Nucleus accumbens (tissue), 56 donors: ENCODE measurements around the gene MYH14.
"Not testable (repeated sequence)": the region's sequence is repeated elsewhere in the genome, so short reads cannot be mapped to it uniquely, and the experiment has no call there.

Experiments
- DNase-seq, 56 donors: peaks; one replicate each; lab custom pipeline; 2025; lab: John Stamatoyannopoulos, UW

MYH14 gene

DNA sequence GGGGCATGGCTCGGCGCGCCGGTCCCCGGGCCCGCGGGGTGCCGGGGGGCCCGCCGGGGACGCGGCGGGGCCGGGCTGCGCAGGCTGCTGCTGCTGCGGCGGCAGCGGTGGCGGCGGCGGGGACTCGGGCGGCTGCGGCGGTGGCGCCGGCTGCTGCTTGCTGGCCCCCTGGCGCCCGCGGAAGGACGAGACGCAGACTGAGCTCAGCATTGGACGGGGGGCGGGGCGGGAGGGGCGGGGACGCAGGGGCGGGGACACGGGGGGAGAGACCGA, 125.4 kb downstream of the MYH14 start:
- DNase-seq: no peak

DNA sequence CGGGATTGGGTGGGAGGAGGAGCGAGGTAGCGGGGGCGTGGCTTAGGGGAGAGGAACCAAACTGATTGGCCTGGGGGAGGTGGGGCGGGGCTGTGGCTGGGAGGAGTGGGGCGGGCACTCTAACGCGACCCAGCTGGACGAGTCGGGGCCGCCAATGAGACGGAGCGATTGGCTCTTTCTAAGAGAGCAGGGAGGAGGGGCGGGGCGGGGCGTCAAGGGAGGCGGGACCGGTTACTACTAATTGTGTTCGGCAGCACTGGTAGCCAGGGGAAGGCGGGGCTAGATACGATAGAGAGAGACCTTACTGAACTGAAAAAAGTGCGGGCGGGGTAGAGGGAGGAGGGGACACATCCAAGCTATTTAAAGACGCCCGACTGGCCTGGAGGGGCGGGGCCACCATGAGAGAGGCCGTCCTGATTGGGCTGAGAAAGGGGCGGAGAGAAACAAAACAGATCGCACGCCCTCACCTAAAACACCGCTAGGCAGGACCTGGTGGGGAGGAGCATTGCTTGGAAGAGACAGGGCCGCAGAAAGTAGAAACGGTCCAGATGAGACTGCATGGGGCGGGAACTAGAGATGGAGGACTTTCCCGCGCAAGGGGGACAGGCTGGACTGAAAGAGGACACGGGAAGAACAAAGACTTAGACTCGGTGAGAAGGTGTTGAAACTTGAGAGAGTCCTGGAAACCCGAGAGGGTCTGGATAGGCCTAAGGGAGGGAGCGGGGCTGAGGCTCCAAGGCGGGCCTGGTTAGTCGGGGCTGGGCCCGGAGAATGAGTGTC, 125.9 kb downstream of the MYH14 start, which contains the start of gene KCNC3:
TSS of gene KCNC3 (minus strand) at position 232 of the 780 bp plus-strand sequence. CDS start 295 bp downstream, outside the sequence.
- DNase-seq: peak; percentile 77 to 100 (median 99)

DNA sequence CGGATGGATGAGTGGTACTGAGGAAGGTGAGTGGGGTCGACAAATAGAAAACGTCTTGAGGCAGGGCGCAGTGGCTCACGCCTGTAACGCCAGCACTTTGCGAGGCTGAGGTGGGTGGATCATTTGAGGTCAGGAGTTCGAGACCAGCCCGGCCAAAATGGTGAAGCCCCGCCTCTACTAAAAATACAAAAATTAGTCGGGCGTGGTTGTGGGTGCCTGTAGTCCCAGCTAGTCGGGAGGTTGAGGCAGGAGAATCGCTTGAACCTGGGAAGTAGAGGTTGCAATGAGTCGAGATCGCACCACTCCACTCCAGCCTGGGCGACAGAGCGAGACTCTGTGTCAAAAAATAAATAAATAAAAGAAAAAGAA, 126.5 kb downstream of the MYH14 start:
- peak in 1 of 56 donors; percentile 51 for DNase-seq

DNA sequence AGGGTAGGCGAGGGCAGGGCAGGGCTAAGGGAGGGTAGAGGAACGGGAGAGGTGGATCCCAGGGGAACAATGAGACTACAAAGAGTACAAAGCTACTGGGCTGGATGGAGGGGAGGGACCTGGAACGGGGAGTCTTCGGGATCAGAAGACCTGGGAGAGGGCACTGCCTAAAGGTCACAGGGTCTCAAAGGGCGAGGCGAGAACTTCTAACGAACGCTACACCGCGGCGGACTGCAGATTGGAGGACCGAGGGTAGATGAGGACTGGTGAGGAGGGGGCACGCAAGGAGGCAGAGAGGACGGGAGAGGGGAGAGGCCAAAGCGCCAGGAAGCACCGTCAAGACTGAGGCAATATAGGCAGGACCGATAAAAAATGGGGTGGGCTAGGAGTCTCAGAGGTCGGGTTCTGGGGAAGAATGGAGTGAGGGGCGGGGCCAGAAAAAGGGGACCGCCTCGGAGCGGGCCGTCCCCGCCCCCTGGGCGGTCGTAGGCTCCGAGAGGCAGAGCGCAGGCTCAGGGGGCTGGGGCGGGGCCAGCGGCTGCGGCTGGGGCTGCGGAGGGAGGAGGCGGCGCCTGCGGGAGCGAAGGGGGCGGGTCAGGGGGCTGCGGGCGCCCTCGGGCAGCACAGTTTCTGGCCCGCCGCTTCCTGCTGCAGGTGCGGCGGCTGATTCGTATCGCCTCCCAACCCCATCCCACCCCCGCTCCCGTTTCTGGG, 127.1 kb downstream of the MYH14 start:
- peak in 55 of 56 donors; percentile 28 to 93 (median 81) for DNase-seq

DNA sequence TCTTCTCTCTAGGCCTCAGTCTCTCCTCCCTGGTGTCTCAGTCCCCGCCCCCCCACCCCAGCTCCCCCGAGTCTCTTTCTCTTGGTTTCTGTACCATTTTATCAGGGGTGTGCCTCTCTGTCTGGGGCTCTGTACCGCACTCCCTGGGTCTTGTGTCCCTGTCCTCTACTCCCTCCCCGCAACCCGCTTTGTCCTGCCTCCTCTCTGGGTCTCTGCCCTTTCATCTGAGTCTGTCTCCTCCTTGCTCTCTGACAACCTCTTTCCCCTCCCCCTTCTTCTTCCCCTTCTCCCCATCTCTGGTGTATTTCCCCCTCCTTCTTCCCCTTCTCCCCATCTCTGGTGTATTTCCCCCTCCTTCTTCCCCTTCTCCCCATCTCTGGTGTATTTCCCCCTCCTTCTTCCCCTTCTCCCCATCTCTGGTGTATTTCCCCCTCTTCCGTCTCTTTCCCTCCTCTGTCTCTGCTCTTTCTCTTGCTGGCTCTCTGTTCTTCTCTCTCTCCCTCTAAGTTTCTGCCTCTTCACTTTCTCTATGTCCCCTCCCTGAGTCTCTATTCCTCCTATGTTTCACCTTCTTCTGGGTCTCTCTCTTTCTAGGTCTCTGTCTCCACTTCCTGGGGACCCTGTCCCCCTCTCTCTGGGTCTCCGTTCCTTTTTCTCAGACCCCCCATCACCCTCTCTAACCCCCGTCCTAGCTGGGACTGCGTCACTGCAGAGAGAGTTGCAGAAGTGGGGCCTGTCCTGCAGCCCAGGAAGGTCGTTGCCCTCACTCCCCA, 128.0 kb downstream of the MYH14 start:
- peak in 1 of 56 donors; percentile 53 for DNase-seq

DNA sequence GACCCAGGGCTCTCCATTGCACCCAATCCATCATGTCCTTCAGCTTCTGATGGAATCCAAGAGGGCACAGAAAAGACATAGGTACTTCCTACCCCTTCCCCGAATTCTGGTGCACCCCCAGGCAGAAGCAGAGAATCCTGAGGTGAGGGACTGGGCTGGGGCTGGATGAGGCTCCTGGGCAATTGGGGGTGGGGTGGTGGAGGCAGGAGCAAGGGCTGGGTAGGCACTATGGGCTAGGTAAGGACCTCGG, 128.5 kb downstream of the MYH14 start:
- no peak for DNase-seq

DNA sequence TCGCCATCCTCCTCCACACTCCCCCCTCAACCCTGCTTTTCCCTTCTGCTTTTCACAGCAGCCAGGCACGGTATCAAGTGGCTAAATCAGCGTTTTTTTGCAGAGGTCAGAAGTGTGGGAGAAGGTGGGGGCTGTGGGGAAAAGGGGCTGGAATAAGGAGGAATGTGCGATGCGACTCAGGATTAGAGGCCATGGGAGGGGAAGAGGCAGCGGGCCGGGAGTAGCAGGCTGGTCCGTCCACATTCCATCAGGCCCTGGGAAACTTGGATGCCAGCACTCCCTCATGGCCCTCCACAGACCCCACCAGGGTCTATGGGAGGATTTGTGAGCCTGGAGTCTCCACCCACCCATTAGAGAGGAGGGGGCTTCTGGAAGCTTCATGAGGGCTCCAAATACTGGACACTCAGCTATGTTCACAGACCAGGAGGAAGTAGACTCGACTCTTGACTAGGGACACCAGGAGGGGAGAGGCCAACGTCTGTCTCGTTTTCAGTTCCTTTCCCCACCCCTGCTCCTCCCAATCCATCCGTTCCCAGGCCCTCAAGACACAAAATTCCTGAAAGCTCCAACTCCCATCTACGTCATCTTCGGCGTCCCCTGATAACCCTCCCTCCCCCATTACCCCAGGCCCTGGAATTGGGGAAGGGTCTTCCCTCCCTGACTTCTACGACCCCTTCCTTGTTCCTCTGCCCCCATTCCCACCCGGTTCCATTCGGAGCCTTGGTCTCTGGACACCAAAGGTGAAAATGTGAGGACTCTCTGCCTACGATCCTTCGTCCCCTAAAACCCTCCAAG, 129.0 kb downstream of the MYH14 start:
- peak in 3 of 56 donors; percentile 8 to 20 (median 11) for DNase-seq

DNA sequence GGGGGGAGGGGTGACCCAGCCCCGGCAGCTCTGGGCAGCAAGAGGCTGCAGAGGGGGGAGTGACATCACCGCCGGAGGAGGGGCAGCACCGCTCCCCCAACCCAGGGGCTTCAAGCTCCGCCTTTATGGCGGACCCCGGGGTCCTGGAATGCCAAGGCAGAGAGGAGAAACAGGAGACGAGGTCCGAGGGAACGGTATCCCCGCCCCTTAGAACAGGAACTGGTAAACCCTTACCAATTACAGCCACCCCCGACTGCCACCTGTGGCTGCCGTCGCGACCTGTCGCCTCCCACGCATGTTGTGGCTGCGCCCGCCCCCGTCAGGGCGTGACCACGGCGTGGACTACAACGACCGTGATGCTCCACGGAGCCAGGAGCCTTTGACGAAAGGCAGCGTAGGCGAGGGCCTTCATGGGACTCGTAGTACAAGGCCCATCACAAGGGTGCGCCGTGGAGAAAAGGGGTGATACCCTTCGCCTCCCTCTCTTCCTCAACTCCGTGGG, 129.9 kb downstream of the MYH14 start:
- peak; percentile 63 to 97 (median 91) for DNase-seq

DNA sequence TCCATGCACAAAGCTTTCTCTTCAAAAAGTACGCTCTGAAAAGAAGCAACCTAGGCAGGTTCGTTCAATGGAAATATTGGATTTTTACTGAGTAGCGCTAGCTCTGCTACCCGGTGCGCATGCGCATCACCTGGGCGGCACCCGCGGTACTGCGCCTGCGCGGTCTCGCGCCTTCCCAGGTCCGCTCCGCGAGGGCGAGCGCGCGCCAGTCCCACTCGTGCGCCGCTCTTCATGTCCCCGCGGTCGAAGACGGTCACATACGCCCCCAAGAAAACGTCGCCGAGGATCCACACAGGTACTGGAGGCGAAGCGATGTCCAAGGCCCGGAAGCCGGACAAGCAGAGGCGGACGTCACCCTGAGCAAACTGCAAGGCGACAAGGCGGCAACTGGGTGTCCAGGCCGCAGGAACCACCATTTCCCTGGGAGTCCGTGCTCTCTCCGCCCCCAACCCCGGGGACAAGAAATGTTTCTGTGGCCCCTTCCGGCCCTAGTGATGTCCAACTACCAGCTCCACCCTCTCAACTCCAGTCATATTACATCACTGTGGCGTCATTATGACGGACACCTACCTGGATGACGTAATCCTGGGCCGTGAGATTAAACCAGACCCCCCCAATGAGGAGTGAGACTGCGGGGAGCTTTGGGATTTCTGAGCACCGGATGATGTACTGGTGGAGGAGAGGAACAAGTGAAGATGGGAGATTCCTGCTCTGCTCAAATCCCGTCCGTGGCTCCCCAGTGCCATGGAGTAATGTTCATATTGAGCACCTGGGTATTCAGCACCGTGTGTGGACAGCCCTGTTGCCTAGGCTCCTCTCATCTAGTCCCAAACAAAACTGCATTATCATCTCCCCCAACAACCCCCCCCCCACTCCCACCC, 130.6 kb downstream of the MYH14 start:
- DNase-seq: peak in 49 of 56 donors; percentile 55 to 97 (median 88)

DNA sequence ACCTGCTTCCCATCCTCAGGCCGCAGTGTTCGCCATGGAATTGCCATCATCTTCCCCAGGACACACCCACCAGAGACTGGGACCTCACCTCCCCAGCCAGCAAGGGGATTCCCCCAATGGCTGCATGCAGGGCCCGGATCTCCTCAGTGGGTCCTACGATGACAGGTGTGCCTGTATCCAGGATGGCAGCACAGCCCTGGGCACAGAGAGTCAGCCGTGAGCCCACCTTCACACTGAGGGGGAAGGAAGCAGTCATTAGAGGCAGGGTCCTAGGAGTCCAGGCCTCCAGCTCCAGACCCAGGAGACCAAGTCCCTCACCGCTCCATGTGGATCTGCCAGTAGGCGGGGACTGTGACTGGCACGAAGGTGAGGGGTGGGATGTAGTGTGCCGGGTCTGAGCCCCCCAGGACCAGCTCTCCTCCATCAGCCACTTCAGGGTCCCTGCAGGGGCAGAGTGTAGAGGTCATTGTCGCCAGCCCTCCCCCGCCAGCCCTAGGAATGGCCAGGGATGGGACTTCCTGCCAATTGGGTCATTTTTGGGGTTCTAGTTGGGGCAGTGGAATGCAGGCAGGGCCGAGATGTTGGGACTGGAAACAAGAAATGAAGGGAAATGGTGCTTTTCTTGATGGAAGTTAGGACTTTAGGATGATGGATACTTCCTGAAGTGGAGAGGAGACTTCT, 131.5 kb downstream of the MYH14 start:
- DNase-seq: no peak

DNA sequence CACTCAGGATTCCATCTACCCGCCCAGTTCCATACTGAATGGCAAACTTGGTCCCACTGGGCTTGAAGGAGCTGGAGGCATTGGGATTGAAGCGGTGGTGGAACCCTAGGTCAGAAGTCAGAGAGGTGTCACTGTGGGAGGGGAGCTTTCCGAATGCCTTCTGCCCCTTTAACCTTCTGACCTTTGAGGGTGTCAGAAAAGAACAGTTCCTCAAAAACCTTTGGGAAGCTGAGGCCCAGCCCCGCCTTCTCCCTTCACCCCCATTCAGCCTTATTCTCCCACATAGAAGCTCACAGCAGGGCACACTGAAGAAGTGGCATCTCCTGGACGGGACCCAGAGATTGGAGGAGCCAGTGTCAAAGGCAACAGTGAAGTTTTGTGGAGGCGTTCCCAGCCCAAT, 133.6 kb downstream of the MYH14 start:
- DNase-seq: not testable (repeated sequence)

DNA sequence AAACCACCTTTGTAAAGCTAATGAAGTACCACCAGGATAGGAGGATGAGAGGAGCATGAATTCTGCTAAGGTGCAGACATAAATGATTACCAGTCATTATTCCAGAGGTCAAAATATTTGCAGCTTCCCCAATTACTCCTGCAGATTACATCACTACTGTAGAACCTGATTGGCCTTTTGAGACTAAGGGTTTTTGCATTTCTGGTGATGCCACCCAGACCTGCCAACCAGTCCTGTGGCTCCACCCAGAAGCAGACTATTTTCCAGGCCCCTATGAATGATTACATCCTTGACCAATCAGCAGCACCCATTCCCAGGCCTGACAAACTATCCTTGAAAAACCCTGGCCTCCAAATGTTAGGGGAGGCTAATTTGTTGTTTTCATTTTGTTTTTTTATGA, 136.9 kb downstream of the MYH14 start:
- no peak for DNase-seq

DNA sequence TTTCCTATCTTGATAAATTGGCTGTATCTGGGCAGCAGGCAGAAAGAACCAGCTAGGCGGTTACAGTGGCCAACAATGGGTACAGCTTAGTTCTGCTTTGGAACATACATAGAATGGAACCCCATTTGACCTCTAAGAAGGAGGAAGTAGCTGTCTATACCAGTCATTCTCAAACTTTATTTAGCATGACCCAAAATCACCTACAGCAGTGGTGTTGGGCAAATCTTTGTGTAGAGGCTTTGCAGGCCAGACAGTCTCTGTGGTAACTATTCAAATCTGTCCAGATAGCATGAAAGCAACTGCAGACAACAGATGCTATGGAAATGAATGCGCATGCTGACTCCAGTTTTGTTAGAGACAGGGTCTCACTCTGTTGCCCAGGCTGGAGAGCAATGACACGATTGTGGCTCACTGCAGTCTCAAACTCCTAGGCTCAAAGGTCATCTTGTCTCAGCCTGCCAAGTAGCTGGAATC, 137.7 kb downstream of the MYH14 start:
- no peak for DNase-seq

DNA sequence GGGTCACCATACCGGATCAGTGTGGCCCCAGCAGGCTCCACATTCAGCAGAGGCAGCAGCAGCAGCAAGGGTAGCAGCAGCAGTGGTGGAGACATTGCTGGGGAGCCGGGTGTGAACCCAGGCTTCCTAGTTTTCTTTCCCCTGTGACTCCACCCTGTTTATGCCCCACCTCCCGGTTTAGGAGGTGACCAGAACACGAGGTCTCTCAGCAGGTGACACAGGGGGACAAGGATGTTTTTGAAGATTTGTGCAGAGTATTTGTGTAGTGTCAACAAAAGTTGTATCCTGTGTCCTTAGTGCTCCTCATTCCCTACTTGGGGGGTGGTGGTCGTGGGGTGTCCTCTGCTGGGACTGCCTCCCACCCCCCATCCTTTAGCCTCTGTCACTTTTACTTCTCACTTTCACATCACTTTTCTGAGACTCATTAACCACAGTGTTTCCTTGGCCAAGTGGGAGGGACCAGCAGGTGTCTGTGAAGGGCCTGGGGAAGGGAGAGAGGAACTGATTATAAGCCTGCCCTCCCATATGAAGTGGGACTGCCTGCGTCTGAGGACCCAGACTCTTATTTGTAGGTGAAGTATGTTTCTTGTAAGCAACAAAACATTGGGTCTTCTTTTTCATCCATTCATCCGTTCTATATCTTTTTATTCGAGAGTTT, 141.4 kb downstream of the MYH14 start:
- no peak for DNase-seq

DNA sequence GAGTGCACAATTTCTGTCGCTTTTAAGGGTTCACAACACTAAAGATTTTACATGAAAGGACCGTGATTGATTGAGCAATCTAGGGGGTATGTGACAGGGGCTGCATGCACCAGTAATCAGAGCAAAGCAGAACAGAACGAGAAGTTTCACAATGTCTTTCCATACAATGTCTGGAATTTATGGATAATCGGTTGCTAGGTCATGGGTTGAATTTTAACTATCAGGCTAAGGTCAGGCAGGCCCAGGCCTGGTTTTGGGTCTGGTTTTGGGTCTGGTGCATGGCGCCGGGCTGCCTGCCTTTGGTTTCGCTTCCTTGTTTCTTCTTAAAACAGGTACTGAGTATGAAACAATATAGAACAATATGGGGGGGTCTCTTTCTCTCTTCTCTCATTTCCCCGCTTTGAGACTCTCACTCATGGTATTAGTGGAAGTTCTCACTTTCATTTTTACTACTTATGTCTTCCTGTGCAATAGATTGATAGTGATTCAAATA, 143.7 kb downstream of the MYH14 start:
- not testable (repeated sequence) for DNase-seq

DNA sequence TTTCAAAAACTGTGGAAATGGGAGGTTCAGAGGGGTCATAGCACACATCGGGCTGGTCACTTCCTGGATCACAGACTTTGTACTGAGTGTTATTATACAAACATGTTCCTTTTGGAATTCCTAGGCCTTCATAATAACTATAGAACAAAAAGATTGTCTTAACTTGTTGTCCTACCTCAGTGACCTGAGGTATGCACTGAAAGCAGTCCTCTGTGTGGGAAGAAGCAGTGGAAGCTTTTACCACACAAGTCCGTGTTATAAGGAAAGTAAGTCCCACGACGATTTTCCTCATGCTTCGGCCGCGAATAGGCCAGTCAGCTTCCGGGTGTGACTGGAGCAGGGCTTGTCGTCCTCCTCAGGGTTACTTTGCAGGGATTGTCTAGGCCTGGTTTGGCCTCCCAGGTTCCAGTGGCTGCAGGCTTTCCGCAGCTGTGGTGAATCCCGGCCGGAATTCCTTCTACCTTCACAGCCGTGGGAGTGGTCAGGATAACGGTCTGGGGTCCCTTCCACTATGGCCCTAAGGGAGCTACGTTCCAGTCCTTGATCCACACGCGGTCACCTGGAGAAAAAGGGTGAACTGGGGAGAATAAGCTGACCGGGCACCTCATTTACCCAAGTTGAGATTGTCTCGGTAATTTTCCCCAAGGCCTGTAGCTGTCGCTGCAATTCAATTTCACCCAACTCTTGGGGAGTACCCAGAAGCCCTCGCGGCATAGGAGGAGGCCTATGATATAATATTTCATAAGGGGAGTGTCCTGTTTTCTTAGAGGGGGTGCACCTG, 146.0 kb downstream of the MYH14 start:
- DNase-seq: no peak

DNA sequence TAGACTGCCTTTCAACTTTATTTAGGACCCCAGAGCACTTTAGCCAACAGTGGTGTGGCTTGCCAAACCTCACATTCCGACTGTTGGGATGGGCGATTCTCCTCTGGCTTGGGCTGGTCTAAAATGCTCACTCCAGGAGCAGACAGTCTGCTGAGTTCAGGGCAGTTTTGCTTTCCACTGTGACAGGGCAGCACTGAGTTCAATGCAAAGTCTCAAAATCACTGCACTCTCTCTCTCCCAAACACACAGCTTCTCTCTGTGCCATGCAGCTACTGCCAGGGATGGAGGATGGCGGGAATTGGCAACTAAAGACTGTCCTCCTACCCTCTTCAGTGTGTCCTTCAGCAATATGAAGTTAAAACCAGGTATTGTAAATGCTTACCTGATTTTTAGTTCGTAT, 148.8 kb downstream of the MYH14 start:
- no peak for DNase-seq
